ENCODE data around the gene TPR.

TPR gene

DNA sequence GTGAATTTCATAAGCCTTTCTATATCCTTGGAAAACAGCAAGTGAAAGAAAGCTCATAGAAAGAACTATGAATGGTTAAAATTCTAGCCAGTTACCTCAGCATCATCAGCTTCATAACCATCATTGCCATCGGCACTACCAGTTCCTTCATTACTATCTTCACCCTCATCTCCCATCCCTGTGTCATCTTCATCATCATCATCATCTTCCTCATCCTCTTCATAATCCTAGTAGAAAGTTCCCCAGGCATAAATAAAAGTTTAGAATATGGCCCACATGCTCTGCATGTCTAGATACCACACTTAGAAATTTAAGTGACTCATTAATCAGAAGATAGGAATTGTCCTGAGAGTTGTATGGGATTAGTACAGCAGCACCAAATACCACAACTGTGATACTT is 49.0 kb downstream of the TPR start:
- no peak for DNase-seq

DNA sequence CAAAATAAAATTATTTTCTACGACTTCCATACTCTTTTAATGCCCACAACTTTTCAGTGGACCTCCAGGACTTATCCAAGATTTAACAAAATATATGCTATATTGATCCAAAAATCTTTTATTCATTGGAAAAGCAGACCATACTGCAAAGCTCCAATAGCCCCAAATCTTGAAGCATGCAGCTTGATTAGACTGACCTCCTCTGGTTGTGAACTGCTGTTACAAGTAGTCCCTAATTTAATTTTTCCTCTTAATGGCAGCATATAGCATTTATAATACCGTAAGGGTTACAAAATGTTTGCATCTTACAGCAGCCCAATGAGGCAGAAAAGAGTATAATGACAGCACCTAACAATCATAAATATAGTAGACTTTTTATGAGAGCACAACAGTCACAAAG is 49.8 kb downstream of the TPR start:
- no peak for DNase-seq

DNA sequence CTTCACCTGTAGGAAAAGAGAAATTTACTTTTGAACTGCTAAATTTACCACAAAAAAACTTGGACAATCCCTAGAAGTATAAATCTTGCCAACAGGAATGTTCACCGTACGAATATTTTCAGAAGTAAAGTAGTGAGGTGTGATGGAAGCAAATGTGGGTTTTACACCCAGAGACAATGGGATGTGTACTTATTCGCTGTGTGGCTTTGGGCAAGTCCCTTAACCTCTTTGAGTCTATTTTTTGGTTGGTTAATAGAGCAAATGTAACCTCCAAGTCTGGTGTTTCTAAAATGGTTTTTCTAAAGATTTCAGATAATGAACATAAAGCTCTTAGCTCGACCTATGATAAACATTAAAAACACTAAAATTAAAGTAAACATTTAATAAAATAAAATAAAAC is 51.2 kb downstream of the TPR start:
- DNase-seq: no peak

GRCh38 chr1:186315570-186315969 is 59.5 kb downstream of the TPR start:
- no peak for DNase-seq

- no peak for DNase-seq
Observed at GRCh38 chr1:186311375-186312051, 63.5 kb downstream of the TPR start.

GRCh38 chr1:186310307-186310706 is 64.7 kb downstream of the TPR start:
- no peak for DNase-seq

DNA sequence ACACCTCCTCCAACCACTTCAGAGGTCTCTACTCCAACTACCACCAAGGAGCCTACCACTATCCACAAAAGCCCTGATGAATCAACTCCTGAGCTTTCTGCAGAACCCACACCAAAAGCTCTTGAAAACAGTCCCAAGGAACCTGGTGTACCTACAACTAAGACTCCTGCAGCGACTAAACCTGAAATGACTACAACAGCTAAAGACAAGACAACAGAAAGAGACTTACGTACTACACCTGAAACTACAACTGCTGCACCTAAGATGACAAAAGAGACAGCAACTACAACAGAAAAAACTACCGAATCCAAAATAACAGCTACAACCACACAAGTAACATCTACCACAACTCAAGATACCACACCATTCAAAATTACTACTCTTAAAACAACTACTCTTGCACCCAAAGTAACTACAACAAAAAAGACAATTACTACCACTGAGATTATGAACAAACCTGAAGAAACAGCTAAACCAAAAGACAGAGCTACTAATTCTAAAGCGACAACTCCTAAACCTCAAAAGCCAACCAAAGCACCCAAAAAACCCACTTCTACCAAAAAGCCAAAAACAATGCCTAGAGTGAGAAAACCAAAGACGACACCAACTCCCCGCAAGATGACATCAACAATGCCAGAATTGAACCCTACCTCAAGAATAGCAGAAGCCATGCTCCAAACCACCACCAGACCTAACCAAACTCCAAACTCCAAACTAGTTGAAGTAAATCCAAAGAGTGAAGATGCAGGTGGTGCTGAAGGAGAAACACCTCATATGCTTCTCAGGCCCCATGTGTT is 66.6 kb downstream of the TPR start:
- DNase-seq: no peak

DNA sequence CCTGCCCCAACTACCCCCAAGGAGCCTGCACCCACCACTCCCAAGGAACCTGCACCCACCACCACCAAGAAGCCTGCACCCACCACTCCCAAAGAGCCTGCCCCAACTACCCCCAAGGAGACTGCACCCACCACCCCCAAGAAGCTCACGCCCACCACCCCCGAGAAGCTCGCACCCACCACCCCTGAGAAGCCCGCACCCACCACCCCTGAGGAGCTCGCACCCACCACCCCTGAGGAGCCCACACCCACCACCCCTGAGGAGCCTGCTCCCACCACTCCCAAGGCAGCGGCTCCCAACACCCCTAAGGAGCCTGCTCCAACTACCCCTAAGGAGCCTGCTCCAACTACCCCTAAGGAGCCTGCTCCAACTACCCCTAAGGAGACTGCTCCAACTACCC is 67.6 kb downstream of the TPR start:
- DNase-seq: no peak

DNA sequence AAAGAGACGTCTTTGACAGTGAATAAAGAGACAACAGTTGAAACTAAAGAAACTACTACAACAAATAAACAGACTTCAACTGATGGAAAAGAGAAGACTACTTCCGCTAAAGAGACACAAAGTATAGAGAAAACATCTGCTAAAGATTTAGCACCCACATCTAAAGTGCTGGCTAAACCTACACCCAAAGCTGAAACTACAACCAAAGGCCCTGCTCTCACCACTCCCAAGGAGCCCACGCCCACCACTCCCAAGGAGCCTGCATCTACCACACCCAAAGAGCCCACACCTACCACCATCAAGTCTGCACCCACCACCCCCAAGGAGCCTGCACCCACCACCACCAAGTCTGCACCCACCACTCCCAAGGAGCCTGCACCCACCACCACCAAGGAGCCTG is 68.5 kb downstream of the TPR start:
- DNase-seq: no peak

DNA sequence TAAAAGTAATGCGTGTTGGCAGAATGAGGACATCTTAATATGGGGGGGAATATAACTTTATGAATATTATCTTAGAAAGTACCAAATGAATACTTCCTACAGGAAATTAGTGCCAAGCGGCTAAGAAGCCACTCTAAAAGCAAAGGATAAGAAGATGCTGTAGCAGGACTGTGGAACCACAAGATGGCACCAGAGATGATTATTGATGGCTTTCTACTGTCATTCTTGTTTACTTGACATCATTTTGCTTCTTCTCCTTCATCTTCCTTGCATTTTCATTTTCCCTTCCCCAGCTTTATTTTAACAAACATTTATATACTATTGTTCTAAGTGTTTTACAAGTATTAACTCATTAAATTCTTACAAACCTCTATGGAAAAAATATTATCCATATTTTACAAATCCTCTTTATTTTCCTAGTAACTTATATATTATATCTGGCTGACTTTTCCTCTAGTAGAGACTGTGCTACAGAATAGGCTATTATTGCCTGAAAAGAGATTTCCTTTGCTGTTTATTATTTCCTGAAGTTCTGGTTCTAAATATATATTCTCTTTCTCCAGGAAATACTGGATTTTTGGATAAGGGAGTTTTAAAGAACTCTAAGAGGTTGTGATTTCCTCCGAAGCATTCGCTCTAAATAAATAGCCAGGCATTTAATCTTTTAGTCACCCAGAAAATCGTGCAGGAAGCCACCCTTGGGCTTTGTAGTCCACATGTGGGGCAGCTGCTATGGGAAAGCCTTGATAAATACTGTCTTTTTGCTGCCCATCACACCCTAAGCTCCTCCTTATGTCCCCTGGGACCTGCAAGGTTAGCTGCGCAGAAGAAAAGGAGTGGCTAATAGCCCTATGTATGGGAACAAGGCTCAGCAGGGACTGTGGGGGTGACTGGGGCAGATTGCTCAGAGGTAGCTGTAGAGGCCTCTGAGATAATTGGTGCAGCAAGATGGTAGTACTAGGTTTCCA is 69.8 kb downstream of the TPR start:
- peak in 1 of 2 experiments; percentile 10 for DNase-seq

GRCh38 chr1:186303911-186304310 is 71.1 kb downstream of the TPR start:
- no peak for DNase-seq

GRCh38 chr1:186302381-186302920 is 72.6 kb downstream of the TPR start:
- DNase-seq: no peak

- no peak for DNase-seq
Observed at GRCh38 chr1:186301448-186301847, 73.6 kb downstream of the TPR start.

DNA sequence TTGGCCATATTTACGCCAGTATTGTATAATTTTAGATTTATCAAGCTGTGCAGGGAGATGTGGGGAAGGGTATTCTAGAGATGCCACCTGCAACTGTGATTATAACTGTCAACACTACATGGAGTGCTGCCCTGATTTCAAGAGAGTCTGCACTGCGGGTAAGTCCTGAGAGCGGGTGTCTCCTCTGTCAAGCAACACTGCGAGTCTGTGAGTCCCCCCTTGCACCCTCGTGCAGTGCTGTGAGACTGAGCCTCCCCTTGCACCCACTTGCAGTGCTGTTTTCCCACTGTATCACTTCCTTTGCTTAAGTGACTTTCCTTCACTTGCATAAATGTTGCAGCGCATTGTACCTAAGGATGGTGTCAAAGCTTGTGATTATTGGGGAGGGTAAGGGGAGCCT is 75.0 kb downstream of the TPR start:
- DNase-seq: no peak

- no peak for DNase-seq
Observed at GRCh38 chr1:186299570-186299969, 75.5 kb downstream of the TPR start.

DNA sequence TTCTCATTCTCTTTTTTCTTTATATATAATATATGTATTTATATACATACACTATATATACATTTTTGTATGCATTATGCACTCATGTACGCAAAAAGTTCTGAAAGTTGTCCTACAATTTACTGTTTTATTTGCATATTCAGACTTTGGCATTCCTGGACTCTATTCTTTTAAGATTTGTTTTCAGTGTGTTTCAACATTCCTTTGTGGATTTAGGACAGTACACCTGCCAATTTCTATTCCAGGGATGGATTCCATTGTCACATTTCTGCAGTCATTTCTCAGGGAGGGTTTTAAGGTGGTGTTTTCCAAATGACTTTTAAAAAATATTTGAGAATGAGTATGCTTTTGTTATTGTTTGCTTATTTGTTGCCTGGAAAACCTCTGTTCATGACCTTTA is 76.2 kb downstream of the TPR start:
- no peak for DNase-seq

DNA sequence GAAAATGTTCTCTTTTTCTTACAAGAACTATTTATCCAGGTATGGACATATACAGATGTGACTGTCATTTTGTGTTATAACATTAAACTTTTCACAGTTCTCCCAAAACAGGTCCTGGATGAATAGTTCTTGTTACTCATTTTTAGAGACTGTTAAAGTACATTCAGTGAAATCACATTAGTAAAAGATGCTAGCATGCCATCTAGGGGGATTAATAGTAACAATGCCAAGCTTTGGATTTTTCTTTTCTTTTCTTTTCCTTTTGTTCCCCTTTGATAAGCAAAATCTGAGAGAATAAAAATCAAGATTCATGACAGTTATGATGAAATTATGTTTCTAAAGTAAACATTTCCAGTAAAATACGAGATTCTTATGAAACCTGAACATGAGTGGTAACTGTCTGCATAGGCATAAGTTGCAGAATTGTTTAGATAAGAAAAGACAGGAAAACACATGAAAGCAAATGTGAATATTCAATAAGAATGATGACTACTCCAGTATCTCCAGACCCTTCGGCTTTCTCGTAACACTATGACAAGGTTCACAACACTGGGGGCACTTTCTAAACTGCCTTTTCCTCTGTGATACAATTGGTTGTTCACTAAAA is 77.5 kb downstream of the TPR start:
- no peak for DNase-seq

DNA sequence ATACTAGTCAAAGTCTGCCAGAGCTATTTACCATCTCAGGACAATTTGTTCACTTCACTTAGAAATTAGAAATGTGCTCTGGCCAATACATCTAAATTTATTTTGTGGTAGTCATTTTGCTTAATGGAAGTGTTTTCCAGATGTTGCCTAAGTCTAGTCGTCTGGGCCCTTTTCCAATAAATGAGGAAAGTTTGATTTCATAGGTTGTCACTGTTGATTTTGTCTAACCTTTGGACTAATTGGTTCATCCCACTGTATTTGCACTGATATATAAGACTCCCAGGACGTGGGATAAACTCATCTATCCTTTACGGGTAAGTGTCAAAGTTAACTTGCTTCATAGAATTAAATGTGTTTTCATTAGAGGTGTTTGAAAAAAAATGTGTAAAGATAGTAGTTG is 79.1 kb downstream of the TPR start, which contains the start of gene PRG4:
PRG4 (plus strand) TSS at position 300 of the 400 bp plus-strand sequence.
- no peak for DNase-seq

DNA sequence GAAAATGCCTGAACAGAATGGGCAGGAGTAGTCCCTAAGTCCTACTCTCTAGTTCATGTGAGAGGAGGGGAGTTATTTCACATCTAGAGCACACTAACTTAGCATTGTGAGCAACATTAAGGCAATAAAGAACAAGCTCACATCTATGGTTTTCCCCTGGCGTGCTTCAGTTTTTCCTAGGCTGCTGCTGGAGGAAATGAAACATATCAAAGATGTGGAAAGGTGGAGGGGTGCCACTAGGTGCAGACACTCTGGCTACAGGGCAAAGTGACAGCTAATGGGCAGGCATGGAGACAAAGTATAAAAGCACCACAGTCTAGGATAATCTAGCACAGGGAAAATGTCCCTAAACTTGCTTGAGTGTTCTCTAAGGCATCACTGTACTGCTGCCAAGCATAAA is 82.2 kb downstream of the TPR start:
- no peak for DNase-seq

- no peak for DNase-seq
Observed at GRCh38 chr1:186291271-186291670, 83.8 kb downstream of the TPR start.

DNA sequence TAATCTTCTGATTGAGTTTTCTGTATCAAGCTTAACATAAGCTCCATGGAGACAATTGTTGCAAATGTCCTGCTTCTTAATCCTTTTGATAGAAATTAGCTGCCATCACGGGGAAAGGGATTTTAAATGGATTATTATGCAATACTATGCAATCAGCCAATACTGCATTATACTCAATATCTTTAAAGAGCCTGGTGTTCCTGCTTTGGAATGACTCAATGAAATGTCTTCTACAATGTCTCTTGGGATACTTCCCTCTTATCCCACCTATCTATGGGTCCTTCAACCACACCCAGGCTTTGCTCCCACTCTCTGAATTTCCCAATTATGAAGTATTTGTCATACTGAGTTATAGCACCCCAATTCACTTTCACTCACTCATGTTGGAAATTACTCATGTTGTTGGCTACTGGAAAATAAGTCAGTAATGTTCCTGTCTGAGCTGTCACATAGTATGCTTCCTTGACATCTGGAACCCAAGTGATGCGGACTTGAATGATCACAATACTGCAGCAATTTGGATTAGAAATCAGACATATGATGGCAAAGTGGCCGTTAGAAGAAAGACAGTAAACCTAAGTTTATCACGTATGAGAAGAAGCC is 85.0 kb downstream of the TPR start:
- DNase-seq: no peak

DNA sequence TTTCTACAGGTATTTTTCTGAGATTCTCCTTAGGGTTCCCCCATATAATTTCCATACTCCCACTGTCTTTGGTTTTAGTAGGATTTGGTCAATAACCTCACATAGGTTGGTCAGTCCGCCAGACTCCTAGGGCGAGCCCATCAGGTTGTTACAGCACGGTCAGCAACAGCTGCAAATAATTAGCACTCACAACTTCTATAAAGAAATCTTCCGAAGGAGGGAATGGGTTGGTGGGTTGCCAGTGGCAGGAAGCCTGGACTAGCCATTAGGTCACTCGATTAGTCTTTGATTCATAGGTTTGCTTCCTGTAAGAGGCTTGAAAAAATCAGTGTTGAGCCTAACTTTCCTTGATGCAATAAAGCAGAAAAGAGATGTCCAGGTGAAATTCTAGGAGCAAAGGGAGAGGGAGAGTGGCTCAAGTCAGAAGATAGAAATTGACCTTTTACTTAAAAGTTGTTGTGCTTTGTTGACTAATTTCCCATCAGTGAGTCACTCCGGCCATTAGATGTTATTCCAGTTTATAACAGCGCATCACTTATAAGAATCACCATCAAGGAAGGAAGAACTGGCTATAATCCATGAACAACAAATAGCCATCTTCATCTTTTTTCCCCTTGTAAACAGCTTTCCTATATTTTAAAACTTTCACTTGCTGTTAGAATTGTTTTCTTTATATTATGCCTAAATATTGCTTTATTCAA is 88.3 kb downstream of the TPR start:
- no peak for DNase-seq

All from NCI-H1930 (cell line).